B cell (primary cell): ENCODE data around the gene HDGF. TPM values are rescaled to one million over a fixed set of nuclear protein-coding genes. Genes with fewer than 3 reads are reported as not detected.

Experiments
- ATAC-seq: fragments of 200-7000 bp; cut with Tn5 transposase; one replicate; pipeline ENCODE4 v1.10.0; 2021; ENCODE audit warnings: low read depth, mild to moderate bottlenecking, moderate number of reproducible peaks, moderate library complexity
- CTCF ChIA-PET: fragments of 350-600 bp; sonication (Branson Sonifier 250); formaldehyde crosslinking; loops from one replicate; lab custom pipeline; 2021; ENCODE audit warnings: antibody characterized with exemption, inconsistent platforms; lab: Charles Lee
- POLR2A ChIA-PET: fragments of 350-600 bp; sonication (Branson Sonifier 250); formaldehyde crosslinking; loops from one replicate; lab custom pipeline; 2021; ENCODE audit warnings: antibody characterized with exemption; lab: Charles Lee
- DNase-seq: peaks from one replicate; pipeline ENCODE4 v3.0.0; 2013
- H2AFZ ChIP-seq: 2 replicates; pipeline ENCODE4 v1.6.1; 2012; ENCODE audit warnings: mild to moderate bottlenecking, low read depth, low read length; ENCODE audit not compliant: insufficient read depth, poor library complexity, severe bottlenecking
- H3K27ac ChIP-seq, 2 donors: 1 replicate in 1 of 2; 2 replicates in 1 of 2; pipeline ENCODE4 v1.5.1; 2012 to 2013; ENCODE audit warnings: low read length in 2 of 2, mild to moderate bottlenecking in 2 of 2, moderate library complexity in 1 of 2
- H3K27me3 ChIP-seq, 4 experiments: fragments of 200-600 bp in 1 of 4; sonication (generic) in 1 of 4; replicated peaks in 1 of 4; 1 replicate in 2 of 4; 2 replicates in 2 of 4; pipeline versions ENCODE4 v1.6.1 to v1.7.0; 2013 to 2016; ENCODE audit warnings: low read length in 3 of 4, mild to moderate bottlenecking in 2 of 4, mixed read lengths in 1 of 4, moderate library complexity in 1 of 4; ENCODE audit not compliant: insufficient read depth in 4 of 4, control insufficient read depth in 3 of 4; ENCODE audit errors: control extremely low read depth in 1 of 4
- H3K36me3 ChIP-seq, 2 experiments: replicated peaks in 1 of 2; 1 replicate in 1 of 2; 2 replicates in 1 of 2; pipeline versions ENCODE4 v1.6.1 to v1.7.1; 2013; ENCODE audit warnings: low read length in 1 of 2; ENCODE audit not compliant: insufficient read depth in 2 of 2, control insufficient read depth in 1 of 2; ENCODE audit errors: control extremely low read depth in 1 of 2, extremely low read depth in 1 of 2
- H3K4me1 ChIP-seq, 2 donors: fragments of 200-600 bp in 1 of 2; sonication (generic) in 1 of 2; 1 replicate in 1 of 2; 2 replicates in 1 of 2; pipeline versions ENCODE4 v1.5.1 to v1.6.1; 2013 to 2017; ENCODE audit warnings: low read length in 2 of 2; ENCODE audit not compliant: control insufficient read depth in 2 of 2, insufficient read depth in 2 of 2
- H3K4me2 ChIP-seq: replicated peaks from 2 replicates; pipeline ENCODE3; 2012; ENCODE audit warnings: mild to moderate bottlenecking, low read depth, low read length; ENCODE audit not compliant: poor library complexity, severe bottlenecking
- H3K4me3 ChIP-seq, 5 experiments: fragments of 200-600 bp in 1 of 5; sonication (generic) in 1 of 5; 1 replicate in 3 of 5; 2 replicates in 2 of 5; pipeline versions ENCODE4 v1.5.1 to v1.7.0; 2011 to 2016; ENCODE audit warnings: low read length in 4 of 5, mild to moderate bottlenecking in 4 of 5, low read depth in 2 of 5, control low read depth in 1 of 5, moderate library complexity in 1 of 5; ENCODE audit not compliant: insufficient read depth in 1 of 5; ENCODE audit errors: control extremely low read depth in 1 of 5, extremely low read depth in 1 of 5
- H3K79me2 ChIP-seq: fragments of 200-600 bp; sonication (generic); one replicate; pipeline ENCODE4 v1.6.0; 2016; ENCODE audit warnings: low read length; ENCODE audit not compliant: control insufficient read depth, insufficient read depth
- H3K9ac ChIP-seq: fragments of 200-600 bp; sonication (generic); 2 replicates; pipeline ENCODE4 v1.6.1; 2017; ENCODE audit warnings: mild to moderate bottlenecking, low read length, moderate library complexity
- H3K9me3 ChIP-seq, 3 donors: one replicate each; pipeline versions ENCODE4 v1.6.1 to v1.7.1; 2013; ENCODE audit warnings: low read length in 2 of 3; ENCODE audit not compliant: control insufficient read depth in 2 of 3, insufficient read depth in 1 of 3; ENCODE audit errors: control extremely low read depth in 1 of 3
- H4K20me1 ChIP-seq: 2 replicates; pipeline ENCODE4 v1.6.0; 2012; ENCODE audit warnings: mild to moderate bottlenecking, low read length; ENCODE audit not compliant: insufficient read depth, control insufficient read depth, poor library complexity, severe bottlenecking
- H3K27ac Mint-ChIP-seq: one replicate; pipeline ENCODE4 v1.8.0; 2021; ENCODE audit warnings: mixed read lengths
- H3K27me3 Mint-ChIP-seq: one replicate; pipeline ENCODE4 v1.8.0; 2021; ENCODE audit warnings: mixed read lengths
- H3K4me1 Mint-ChIP-seq: one replicate; pipeline ENCODE4 v1.8.0; 2021; ENCODE audit warnings: mixed read lengths
- H3K4me3 Mint-ChIP-seq: one replicate; pipeline ENCODE4 v1.8.0; 2021; ENCODE audit warnings: mixed read lengths
- H3K9me3 Mint-ChIP-seq: one replicate; pipeline ENCODE4 v1.8.0; 2022; ENCODE audit warnings: mixed read lengths; ENCODE audit not compliant: insufficient read depth
- EZH2 ChIP-seq: IDR thresholded peaks from 2 replicates; pipeline ENCODE4 v1.6.1; 2012; ENCODE audit warnings: borderline replicate concordance, low read depth, mild to moderate bottlenecking, moderate library complexity, low read length; ENCODE audit not compliant: insufficient read depth, poor library complexity, severe bottlenecking
- WGBS: methylation state at CpG from one replicate; pipeline ENCODE4 v1.1.5; 2013; ENCODE audit warnings: missing lambda C conversion rate; ENCODE audit not compliant: insufficient coverage; 5-methylcytosine and 5-hydroxymethylcytosine counted together
- intact Hi-C: fragments of 100-400 bp; cut with micrococcal nuclease; formaldehyde crosslinking; loops from one replicate; pipeline ENCODE4 v1.10.0; 2022
- polyA plus RNA-seq: library from polyadenylated mRNA; depleted of rRNA; stranded (reverse); fragments of >200 nt; gene quantifications from 2 replicates; pipeline ENCODE4 v1.2.3, GENCODE V29; 2012
- total RNA-seq, 2 donors: library from RNA; stranded (reverse); fragments of 120-200 nt in 1 of 2; gene quantifications; 1 replicate in 1 of 2; 2 replicates in 1 of 2; pipeline versions ENCODE4 v1.2.3 to v1.2.4, GENCODE V29; 2013 to 2022
- TF ChIP-seq, protein P1 (sequence below): fragments of 200-600 bp; IDR thresholded peaks from one replicate; pipeline ENCODE4 v1.8.0; 2022; ENCODE audit warnings: antibody characterized with exemption, mild to moderate bottlenecking

The HDGF gene
- total and polyA plus RNA-seq, 2 donors (not counting 1 experiment from before 2014, with no cell fraction given), result 40.3 to 89.9 TPM

DNA sequence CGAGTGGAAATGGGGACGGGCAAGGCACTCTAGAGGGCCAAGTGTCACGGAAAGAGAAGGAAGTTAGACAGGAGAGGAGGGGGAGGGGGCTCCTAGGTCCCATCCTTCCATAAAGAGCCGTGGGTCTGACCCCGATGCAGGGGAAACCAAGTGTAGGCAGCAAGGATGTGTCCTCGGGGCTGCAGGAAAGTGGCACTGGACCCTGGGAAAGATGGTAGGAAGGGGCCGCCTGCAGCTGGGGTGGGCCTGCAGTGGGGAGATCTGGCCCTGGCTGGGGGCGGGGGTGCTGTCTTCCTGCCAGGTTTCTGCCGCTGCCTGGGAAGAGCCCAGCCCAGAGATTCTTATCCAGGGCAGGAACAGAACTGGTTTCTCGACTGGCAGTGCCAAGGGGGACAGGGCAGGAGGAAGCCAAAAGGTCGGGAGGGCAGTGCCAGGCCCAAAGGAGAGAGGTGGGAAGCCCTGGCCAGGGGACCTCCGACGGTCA is 59.0 kb downstream of the HDGF start:
- H3K4me1 ChIP-seq, result peaks cover 11 to 21% of the 10 kb centered on the region in 2 donors
- H3K27ac ChIP-seq, result no peak overlapping the region
- 3% methylated on average over 10 of the region's 13 CpGs for WGBS
- Mint-ChIP-seq H3K27ac (no peak overlapping the region), H3K4me3 (no peak overlapping the region), H3K4me1 (peaks cover 16% of the 10 kb centered on the region), H3K27me3 (peaks cover 55% of the 10 kb centered on the region), H3K9me3 (no peaks in the 10 kb centered on the region)
- H3K36me3 ChIP-seq, result no peaks in the 10 kb centered on the region
- H3K4me3 ChIP-seq, result no peak overlapping the region
- no peaks in the 10 kb centered on the region for H4K20me1 ChIP-seq
- H3K4me2 ChIP-seq, result no peak overlapping the region
- TF ChIP-seq EZH2, result no peak
- TF ChIP-seq, protein P1, sequence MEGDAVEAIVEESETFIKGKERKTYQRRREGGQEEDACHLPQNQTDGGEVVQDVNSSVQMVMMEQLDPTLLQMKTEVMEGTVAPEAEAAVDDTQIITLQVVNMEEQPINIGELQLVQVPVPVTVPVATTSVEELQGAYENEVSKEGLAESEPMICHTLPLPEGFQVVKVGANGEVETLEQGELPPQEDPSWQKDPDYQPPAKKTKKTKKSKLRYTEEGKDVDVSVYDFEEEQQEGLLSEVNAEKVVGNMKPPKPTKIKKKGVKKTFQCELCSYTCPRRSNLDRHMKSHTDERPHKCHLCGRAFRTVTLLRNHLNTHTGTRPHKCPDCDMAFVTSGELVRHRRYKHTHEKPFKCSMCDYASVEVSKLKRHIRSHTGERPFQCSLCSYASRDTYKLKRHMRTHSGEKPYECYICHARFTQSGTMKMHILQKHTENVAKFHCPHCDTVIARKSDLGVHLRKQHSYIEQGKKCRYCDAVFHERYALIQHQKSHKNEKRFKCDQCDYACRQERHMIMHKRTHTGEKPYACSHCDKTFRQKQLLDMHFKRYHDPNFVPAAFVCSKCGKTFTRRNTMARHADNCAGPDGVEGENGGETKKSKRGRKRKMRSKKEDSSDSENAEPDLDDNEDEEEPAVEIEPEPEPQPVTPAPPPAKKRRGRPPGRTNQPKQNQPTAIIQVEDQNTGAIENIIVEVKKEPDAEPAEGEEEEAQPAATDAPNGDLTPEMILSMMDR, result no peak
- H3K79me2 ChIP-seq, result no peaks in the 10 kb centered on the region
- POLR2A ChIA-PET, result no interaction called here
- no peak overlapping the region for H2AFZ ChIP-seq
- intact Hi-C loops, result no loop called here
- DNase-seq (no peak), ATAC-seq (no peak)
- peaks cover 0 to 3% (median 0%) of the 10 kb centered on the region in 3 donors for H3K9me3 ChIP-seq
- CTCF ChIA-PET, result interaction anchor here (1.2 to 7.0 kb wide), 6 partner anchors 10 to 199 kb away, joined by 3 to 245 read pairs (median 82); partner anchors contain the start of genes CRABP2, ISG20L2, METTL25B and NES
- no peak overlapping the region for H3K9ac ChIP-seq
- H3K27me3 ChIP-seq, result peaks cover 0 to 70% (median 33%) of the 10 kb centered on the region in 4 experiments

Other genes starting within 250 kb of the HDGF start
- gene IQGAP3, start 179.1 kb downstream of the HDGF start, total RNA-seq, result 0.07 TPM in 2 replicates
- 0.07 and 0.12 TPM in 2 replicates for gene IQGAP3, start 179.1 kb downstream of the HDGF start, polyA plus RNA-seq
- 26.6 and 29.8 TPM in 2 replicates for gene TTC24, start 172.0 kb downstream of the HDGF start, total RNA-seq
- gene TTC24, start 172.0 kb downstream of the HDGF start, polyA plus RNA-seq, result 24.3 and 30.7 TPM in 2 replicates
- gene NAXE, start 159.9 kb downstream of the HDGF start, total RNA-seq, result 56.9 and 59.7 TPM in 2 replicates
- 35.7 and 42.8 TPM in 2 replicates for gene NAXE, start 159.9 kb downstream of the HDGF start, polyA plus RNA-seq
- 31.4 and 38.3 TPM in 2 replicates for gene GPATCH4, start 150.2 kb downstream of the HDGF start, total RNA-seq
- 11.3 and 25.1 TPM in 2 replicates for gene GPATCH4, start 150.2 kb downstream of the HDGF start, polyA plus RNA-seq
- gene HAPLN2, start 132.3 kb downstream of the HDGF start, total RNA-seq, result 0.36 TPM in 1 of 2 replicates, not detected in the other
- 0.13 and 0.19 TPM in 2 replicates for gene HAPLN2, start 132.3 kb downstream of the HDGF start, polyA plus RNA-seq
- gene BCAN, start 109.6 kb downstream of the HDGF start, total RNA-seq, result not detected in 2 replicates
- gene BCAN, start 109.6 kb downstream of the HDGF start, polyA plus RNA-seq, result not detected in 2 replicates
- 0.05 TPM in 1 of 2 replicates, not detected in the other for gene NES, start 74.3 kb downstream of the HDGF start, total RNA-seq
- not detected in 2 replicates for gene NES, start 74.3 kb downstream of the HDGF start, polyA plus RNA-seq
- 0.89 and 1.1 TPM in 2 replicates for gene CRABP2, start 46.1 kb downstream of the HDGF start, total RNA-seq
- 1.2 and 3.6 TPM in 2 replicates for gene CRABP2, start 46.1 kb downstream of the HDGF start, polyA plus RNA-seq
- 81.1 and 85.3 TPM in 2 replicates for gene METTL25B, start 23.2 kb downstream of the HDGF start, total RNA-seq
- 63.1 and 78.3 TPM in 2 replicates for gene METTL25B, start 23.2 kb downstream of the HDGF start, polyA plus RNA-seq
- 51.7 and 52.5 TPM in 2 replicates for gene ISG20L2, start 22.9 kb downstream of the HDGF start, total RNA-seq
- 28.8 and 30.1 TPM in 2 replicates for gene ISG20L2, start 22.9 kb downstream of the HDGF start, polyA plus RNA-seq
- 34.6 and 41.1 TPM in 2 replicates for gene MRPL24, start 10.6 kb downstream of the HDGF start, total RNA-seq
- 23.0 and 39.4 TPM in 2 replicates for gene MRPL24, start 10.6 kb downstream of the HDGF start, polyA plus RNA-seq
- 83.4 and 91.0 TPM in 2 replicates for gene PRCC, start 15.9 kb upstream of the HDGF start, total RNA-seq
- gene PRCC, start 15.9 kb upstream of the HDGF start, polyA plus RNA-seq, result 45.1 and 55.7 TPM in 2 replicates
- 2.1 and 3.9 TPM in 2 replicates for gene SH2D2A, start 65.2 kb upstream of the HDGF start, total RNA-seq
- gene SH2D2A, start 65.2 kb upstream of the HDGF start, polyA plus RNA-seq, result 0.73 and 1.0 TPM in 2 replicates
- gene INSRR, start 107.4 kb upstream of the HDGF start, total RNA-seq, result not detected in 2 replicates
- gene INSRR, start 107.4 kb upstream of the HDGF start, polyA plus RNA-seq, result not detected in 2 replicates
- gene NTRK1, start 109.2 kb upstream of the HDGF start, total RNA-seq, result not detected in 2 replicates
- not detected in 2 replicates for gene NTRK1, start 109.2 kb upstream of the HDGF start, polyA plus RNA-seq
- not detected in 2 replicates for gene PEAR1, start 142.0 kb upstream of the HDGF start, total RNA-seq
- 0.03 and 0.09 TPM in 2 replicates for gene PEAR1, start 142.0 kb upstream of the HDGF start, polyA plus RNA-seq
- gene LRRC71, start 169.0 kb upstream of the HDGF start, total RNA-seq, result not detected in 2 replicates
- not detected in 2 replicates for gene LRRC71, start 169.0 kb upstream of the HDGF start, polyA plus RNA-seq